T-helper 1 cell treated with Interleukin-12 subunit alpha and Interleukin-12 subunit beta and Interleukin-4 antibody, amounts not matched to agents 30 μg/mL and 1 μg/mL, for 36 hours (primary cell): ENCODE measurements around the gene ATF4.
A peak's percentile ranks its signal among the peaks of the same experiment; 100 is the strongest.

Source experiments
- H3K27ac Mint-ChIP-seq: one replicate; pipeline ENCODE4 v1.8.0; 2021; ENCODE audit warnings: mild to moderate bottlenecking, mixed read lengths
- H3K27me3 Mint-ChIP-seq: one replicate; pipeline ENCODE4 v1.8.0; 2021; ENCODE audit warnings: low read depth, mixed read lengths
- H3K36me3 Mint-ChIP-seq: one replicate; pipeline ENCODE4 v1.8.0; 2021; ENCODE audit warnings: low read depth, mixed read lengths
- H3K4me1 Mint-ChIP-seq: one replicate; pipeline ENCODE4 v1.8.0; 2021; ENCODE audit warnings: low read depth, mixed read lengths
- H3K4me3 Mint-ChIP-seq: one replicate; pipeline ENCODE4 v1.8.0; 2021; ENCODE audit warnings: mild to moderate bottlenecking, moderate library complexity, mixed read lengths
- H3K9me3 Mint-ChIP-seq: one replicate; pipeline ENCODE4 v1.8.0; 2021; ENCODE audit warnings: mixed read lengths

Gene ATF4

DNA sequence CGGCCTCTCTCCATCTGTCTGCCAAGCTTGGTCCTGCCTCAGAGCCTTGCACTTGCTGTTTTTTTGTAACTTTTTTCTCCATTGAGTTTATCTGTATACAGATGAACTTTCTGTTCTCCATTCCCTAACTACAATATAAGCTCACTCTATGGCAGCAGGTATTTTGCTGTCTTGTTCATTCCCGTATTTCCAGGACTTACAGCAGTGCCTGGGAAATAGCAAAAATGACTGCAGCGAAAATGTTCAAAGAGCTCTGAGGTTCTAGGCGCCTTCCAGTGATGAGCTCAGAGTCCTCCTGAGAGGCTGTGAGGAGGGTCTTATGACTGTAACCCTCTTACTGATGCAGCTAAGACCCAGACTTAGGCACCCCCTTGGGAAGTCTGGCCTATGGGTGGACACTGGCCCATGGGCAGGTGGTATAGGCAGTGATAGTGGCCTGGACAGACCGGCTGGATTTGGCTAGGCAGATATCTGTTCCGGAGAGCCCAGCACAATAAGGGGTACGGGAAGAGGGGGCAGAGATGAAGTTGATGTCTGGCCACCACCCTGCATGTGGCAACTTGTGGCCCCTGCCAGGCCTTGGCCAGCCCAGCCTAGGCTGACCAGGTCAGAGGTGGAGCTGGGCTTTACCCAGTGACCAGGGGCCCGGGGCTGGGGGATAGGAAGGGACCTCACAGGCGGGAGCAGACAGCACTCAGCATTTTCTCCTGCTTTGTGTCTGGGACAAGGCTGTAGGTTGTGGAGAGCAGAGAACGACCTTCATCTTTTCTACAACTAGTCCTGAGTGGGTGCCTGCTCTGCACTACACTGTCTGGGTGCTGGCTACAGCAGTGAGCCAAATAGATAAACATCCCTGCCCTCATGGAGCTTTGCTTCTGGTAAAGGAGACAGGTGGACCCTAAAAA is 4.6 kb downstream of the ATF4 start:
- Mint-ChIP-seq H3K4me3 (peak overlapping the region; percentile 52), H3K27me3 (peaks cover 2% of the 10 kb centered on the region), H3K36me3 (peaks cover 74% of the 10 kb centered on the region), H3K27ac (peak overlapping the region; percentile 73), H3K4me1 (peaks cover 64% of the 10 kb centered on the region), H3K9me3 (no peaks in the 10 kb centered on the region)

DNA sequence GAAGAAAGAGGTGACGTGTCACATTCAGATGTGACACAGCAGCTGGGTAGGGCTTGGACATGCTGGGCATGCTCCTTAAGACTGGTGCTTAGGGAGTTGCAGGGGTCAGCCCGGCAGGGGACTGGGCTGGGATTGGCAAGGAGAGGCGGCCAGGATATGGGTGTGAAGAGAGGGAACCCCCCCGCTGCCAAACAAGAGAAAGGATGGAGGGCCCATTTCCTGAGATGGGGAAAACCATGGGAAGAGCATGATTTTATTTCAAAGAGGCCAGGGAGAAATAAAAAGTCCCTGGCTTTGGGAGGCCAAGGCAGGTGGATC is 5.3 kb downstream of the ATF4 start:
- H3K9me3 Mint-ChIP-seq: no peaks in the 10 kb centered on the region
- H3K27ac Mint-ChIP-seq: peak overlapping the region; percentile 73
- H3K4me3 Mint-ChIP-seq: peak overlapping the region; percentile 12
- no peaks in the 10 kb centered on the region for H3K27me3 Mint-ChIP-seq
- H3K4me1 Mint-ChIP-seq: peaks cover 66% of the 10 kb centered on the region
- peaks cover 73% of the 10 kb centered on the region for H3K36me3 Mint-ChIP-seq

DNA sequence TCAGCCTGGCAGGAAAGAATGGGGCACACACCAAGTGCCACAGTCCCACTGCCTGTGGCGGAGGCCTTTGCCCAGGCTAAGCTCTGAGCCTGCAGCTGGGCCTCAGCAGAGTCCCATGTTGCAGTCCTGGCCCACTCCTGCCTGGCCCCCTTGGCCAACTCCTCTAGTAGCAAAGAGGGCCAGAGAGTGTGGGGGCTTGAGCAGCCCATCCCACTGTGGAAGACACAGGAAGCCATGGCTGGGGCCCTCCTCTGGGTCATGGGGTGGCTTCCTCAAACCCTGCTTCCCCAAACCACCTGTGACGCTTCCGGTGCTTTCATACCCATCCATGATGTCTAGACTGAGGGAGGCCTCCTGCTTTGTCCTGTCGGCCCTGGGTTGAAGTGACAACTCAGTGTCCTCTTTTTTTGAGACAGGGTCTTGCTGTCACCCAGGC is 6.4 kb downstream of the ATF4 start:
- H3K27ac Mint-ChIP-seq: peak overlapping the region; percentile 76
- no peaks in the 10 kb centered on the region for H3K27me3 Mint-ChIP-seq
- peaks cover 73% of the 10 kb centered on the region for H3K4me1 Mint-ChIP-seq
- H3K4me3 Mint-ChIP-seq: peak overlapping the region; percentile 40
- peaks cover 64% of the 10 kb centered on the region for H3K36me3 Mint-ChIP-seq
- H3K9me3 Mint-ChIP-seq: no peaks in the 10 kb centered on the region

DNA sequence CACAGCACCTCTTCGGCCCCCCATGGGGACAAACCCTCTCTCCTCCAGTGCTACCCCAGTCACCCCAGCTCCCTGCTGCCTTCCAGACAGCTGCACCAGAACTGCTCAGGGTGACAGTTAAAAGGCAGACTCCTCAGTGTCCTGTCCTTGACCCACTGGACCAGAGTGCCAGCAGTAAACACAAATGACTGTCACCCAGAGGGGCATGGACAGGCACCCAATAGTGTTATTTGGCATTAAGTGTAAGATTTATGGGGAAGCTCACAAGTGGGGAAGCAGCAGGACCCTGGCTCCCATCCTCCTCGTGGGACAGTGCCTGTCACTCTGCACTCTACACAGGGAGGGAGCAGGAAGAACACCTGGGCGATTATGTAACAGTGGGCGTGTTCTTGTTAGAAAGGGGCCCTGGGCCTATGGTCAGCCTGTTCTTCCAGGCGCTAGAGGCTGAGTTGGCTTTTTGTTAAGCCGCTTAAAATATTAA is 7.2 kb downstream of the ATF4 start:
- Mint-ChIP-seq H3K36me3 (peaks cover 61% of the 10 kb centered on the region), H3K4me1 (peaks cover 69% of the 10 kb centered on the region), H3K9me3 (no peaks in the 10 kb centered on the region), H3K27me3 (no peaks in the 10 kb centered on the region), H3K4me3 (peak overlapping the region; percentile 9), H3K27ac (peak overlapping the region; percentile 76)

DNA sequence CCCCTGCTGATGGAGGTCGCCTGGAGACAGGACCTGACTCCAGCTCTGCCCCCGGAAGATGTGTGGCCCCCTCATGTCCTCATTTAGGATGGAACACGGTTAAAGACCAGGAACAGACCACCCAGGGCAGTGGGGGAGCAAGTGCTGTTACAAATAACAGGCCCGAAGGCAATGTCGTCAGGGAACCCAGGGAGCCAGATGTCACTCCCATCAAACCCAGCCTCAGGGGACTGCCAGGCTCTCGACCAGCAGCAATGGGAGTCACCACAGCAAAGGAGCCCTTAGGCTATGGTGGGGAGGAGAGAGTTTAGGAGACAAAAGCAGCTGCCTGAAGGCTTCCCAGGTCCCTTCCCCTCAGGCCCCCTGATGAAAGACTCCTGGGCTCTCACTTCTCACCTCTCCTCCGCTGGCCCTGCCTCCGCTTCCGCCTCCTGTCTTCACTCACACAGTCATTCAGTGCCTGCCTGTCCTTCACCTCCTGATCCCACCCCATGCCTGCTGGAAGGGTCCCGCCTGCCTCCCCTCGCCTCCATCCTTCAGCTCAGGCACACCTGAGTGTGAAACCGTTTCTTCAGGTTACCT is 7.8 kb downstream of the ATF4 start:
- Mint-ChIP-seq H3K36me3 (peaks cover 57% of the 10 kb centered on the region), H3K27ac (peak overlapping the region; percentile 45), H3K9me3 (no peaks in the 10 kb centered on the region), H3K27me3 (no peaks in the 10 kb centered on the region), H3K4me3 (no peak overlapping the region), H3K4me1 (peaks cover 68% of the 10 kb centered on the region)

DNA sequence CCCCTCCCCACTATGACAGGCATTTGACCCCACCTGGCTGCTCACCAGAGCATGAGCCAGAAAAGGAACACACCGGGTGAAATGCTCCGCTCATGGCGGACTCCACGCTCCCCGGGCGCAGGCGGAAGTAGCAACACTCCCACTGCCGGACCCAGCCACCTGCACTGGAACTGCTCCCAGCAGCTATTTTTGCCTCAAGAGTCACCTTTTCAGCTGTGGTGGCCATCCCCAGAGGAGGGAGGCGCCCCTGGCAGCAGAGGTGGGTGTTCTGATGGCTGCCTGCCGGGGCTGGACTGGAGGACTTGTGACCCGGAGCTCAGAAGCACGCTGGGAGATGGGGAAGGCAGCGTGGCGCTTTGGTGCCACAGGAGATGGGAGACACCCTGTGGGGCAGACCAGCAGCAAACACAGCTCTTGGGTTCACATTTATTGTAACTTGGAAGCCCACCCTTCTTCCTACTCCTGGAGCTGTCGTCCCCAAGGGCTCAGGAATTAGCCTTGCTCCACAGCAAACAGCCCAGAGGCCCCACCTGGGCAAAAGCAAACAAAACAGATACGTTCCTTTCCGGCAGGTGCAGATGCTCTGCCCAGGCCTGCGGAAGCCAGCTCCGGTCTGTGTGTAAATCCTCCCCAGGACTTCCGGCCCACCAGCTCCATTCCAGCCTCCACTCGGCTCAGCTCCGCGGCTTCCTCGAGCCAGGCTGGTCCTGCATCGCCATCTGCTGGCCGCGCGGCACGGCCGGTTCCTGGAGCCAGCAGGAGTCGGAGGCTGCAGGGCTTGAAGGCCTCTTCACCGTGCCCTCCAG is 8.5 kb downstream of the ATF4 start:
- no peaks in the 10 kb centered on the region for H3K27me3 Mint-ChIP-seq
- H3K27ac Mint-ChIP-seq: peak overlapping the region; percentile 67
- H3K9me3 Mint-ChIP-seq: no peaks in the 10 kb centered on the region
- peaks cover 54% of the 10 kb centered on the region for H3K36me3 Mint-ChIP-seq
- H3K4me1 Mint-ChIP-seq: peaks cover 66% of the 10 kb centered on the region
- H3K4me3 Mint-ChIP-seq: peak overlapping the region; percentile 57

DNA sequence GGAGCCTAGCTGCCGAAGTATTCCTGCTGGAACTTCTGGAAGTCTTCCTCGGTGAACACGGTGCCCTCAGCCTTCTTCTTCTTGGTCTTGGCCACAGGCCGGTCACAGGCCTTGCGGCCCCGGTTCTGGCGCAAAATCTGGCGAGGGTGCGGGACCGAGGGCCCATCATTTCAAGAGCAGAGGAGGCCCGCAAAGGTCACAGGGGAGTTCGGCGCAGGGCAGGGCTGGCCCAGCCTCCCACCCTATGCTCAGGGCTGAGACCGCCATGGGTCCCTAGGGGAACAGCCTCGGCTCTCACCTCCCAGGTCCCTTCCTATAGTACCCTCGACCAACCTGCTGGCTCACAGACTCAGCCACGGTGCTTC is 9.1 kb downstream of the ATF4 start:
- Mint-ChIP-seq H3K4me1 (peaks cover 68% of the 10 kb centered on the region), H3K4me3 (peak overlapping the region; percentile 57), H3K27ac (peak overlapping the region; percentile 8), H3K36me3 (peaks cover 49% of the 10 kb centered on the region), H3K9me3 (no peaks in the 10 kb centered on the region), H3K27me3 (no peaks in the 10 kb centered on the region)

DNA sequence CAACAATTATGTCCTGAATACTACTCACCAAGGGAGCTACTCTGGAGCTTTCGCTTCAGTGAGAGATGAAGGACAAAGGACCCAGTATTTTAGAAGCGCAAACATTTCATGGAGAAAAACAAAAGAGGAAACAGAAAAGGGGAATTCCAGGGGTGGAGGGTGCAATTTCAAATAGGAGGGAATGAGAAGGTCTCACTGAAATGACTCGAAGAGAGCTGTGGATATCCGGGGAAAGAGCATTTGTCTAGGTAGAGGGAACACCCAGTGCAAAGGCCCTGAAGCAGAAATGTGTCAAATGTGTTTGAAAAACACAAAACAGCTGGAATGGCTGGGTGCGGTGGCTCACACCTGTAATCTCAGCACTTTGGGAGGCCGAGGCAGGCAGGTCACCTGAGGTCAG is 9.8 kb downstream of the ATF4 start:
- peaks cover 43% of the 10 kb centered on the region for H3K36me3 Mint-ChIP-seq
- no peaks in the 10 kb centered on the region for H3K9me3 Mint-ChIP-seq
- peaks cover 62% of the 10 kb centered on the region for H3K4me1 Mint-ChIP-seq
- H3K27ac Mint-ChIP-seq: peak overlapping the region; percentile 8
- peak overlapping the region; percentile 1 for H3K4me3 Mint-ChIP-seq
- H3K27me3 Mint-ChIP-seq: no peaks in the 10 kb centered on the region

DNA sequence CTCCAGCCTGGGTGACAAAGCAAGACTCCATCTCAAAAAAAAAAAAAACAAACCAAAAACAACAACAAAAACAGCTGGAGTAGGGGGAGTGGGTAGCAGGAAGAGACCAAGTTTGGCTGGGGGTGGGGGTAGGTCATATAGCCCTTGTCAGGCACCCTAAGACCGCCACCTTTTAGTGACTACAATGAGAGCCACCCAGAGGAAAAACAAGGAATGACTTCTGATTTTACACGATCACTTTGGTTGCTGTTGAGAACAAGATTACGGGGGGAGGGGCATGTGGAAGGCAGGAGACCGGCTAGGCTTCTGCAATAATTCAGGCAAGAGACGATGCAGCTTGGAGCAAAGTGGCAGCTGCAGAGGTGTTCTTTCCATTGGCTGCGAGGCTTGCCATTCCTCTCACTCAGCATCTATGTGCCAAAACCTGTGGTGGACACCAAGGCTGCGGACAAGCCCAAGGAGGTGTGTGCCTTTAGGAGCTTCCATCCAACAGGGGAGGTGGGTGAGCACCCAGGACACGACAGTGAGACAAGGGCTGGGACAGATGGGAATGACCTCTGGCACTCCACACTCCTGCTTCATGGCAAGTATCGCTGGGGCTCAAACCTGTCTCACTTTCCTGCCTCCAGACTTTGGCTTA is 10.4 kb downstream of the ATF4 start:
- Mint-ChIP-seq H3K36me3 (peaks cover 37% of the 10 kb centered on the region), H3K9me3 (no peaks in the 10 kb centered on the region), H3K4me3 (peak overlapping the region; percentile 92), H3K27me3 (no peaks in the 10 kb centered on the region), H3K4me1 (peaks cover 55% of the 10 kb centered on the region), H3K27ac (peak overlapping the region; percentile 41)

DNA sequence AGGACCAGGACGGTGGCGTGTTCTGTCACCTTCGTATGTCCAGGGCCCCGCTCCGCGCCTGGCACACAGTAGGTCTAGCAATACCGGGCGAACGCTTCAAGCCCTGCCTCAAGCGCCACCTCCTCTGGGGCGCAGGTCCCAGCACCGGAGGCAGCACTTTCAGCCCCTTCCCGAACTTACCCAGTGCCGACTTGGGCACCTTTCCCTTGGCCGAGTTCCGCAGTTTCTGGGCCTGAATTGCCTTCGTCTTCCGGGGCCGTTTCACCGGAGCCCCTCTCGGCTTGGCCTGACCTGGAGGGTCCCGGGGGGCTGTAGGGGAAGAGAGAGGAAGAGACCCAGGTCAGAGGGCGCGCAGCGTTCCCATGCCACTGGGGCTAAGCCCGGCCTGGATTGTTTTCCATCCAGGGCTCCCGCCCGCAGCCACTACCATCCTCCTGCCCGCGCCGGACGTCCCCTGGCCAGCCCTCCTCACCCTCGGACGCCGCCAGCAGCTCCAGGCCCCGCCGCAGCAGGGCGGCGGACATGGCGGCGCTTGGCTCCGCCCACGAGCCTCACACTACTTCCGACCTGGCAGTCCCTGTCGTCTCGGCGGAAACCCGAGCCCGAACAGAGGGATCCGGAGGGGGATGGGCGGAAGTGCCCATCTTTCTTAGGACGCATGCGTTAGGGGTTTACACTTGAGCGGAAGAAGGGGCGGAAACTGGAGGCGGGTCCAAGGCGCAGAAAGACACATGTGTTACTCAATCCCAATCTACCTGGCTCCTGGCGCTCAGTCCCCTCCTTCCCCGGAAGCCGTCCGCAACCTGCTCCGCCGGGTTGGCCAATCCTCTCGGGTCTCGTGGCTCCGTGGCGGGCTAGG is 12.1 kb downstream of the ATF4 start, which contains the start of gene RPS19BP1:
TSS of gene RPS19BP1 (minus strand) at position 534 of the 859 bp plus-strand sequence. CDS start at position 524, 10 bp downstream.
- Mint-ChIP-seq H3K27ac (peak within 1 kb of the TSS; percentile 94), H3K9me3 (no peaks in the 10 kb centered on the region), H3K27me3 (no peaks in the 10 kb centered on the region), H3K36me3 (peaks cover 33% of the 10 kb centered on the region), H3K4me3 (peak within 1 kb of the TSS; percentile 92), H3K4me1 (peaks cover 45% of the 10 kb centered on the region)

DNA sequence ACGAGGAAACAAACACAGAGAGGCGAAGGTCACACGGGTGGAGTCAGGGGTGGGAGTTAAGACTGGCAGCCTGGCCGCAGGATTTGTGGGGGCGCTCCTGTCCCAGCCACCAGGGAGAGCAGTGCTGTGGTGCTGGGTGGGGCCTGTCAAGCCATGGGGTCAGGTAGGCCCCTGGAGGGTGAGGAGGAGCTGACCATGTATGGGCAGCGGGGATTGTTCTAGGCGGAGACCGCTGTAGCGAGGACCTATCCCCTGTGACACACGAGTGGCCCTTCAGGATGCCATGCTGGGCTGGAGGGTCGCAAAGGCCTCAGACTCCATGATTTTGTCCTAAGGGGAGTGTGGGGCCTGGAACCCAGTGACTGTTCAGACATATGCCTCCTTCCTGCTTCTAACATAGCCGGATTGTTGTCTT is 13.7 kb downstream of the ATF4 start:
- Mint-ChIP-seq H3K36me3 (peaks cover 22% of the 10 kb centered on the region), H3K27ac (no peak overlapping the region), H3K9me3 (no peaks in the 10 kb centered on the region), H3K4me1 (peaks cover 32% of the 10 kb centered on the region), H3K4me3 (no peak overlapping the region), H3K27me3 (no peaks in the 10 kb centered on the region)

DNA sequence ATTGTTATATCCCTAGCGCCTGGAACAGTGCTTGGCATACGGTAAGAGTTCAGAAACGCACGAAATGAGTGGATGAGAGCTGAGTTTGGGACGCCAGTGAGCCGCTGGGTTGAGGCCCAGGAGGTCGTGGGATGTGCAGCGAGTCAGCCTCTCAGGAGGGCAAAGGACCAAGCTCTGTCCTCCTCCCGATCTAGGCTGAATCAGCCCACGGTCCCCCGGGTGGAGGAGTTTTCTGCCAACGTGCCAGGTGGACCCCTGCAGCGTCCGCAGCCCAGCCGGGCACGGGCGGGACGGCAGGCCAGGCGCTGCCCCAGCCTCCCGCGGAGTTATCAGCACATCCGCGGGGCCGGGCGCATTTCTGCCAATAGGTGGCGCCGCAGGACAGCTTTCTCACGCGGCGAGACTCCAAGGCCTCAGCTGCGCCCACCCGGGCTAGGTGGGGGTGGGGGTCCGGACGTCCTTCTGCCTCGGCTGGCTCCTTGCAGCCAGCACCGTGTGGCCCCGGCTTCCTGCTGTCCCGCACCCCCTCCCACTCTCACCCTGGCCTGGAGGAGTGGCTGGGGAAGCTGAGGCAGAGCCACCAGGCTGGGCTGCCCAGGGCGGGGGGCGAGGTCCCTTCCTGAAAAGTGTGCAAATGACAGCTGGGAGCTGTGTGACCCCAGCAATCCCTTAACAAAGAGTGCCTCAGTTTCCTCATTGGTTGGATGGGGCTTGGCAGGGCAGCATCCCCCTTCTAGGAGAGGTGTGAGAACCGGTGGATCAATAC is 14.4 kb downstream of the ATF4 start:
- Mint-ChIP-seq H3K27me3 (no peaks in the 10 kb centered on the region), H3K4me3 (no peak overlapping the region), H3K27ac (no peak overlapping the region), H3K4me1 (peaks cover 27% of the 10 kb centered on the region), H3K36me3 (peaks cover 16% of the 10 kb centered on the region), H3K9me3 (no peaks in the 10 kb centered on the region)

DNA sequence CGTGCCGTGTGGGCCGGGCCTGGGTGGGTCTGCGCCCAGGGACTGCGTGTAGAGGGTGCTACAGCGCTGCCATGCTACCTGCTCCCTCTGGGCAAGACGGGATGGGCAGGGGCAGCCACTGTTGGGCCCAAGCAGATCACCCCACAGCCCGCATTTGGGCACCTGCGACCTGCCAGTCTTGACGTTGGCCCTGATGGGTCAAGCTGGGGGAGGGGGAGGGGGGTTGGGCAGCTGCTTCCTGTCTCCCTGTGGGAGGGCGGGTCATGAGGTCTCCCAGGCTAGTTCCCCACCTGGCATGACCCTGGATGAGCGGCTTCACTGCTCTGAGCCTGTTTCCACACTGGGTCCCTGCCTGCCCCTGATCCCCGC is 15.0 kb downstream of the ATF4 start:
- Mint-ChIP-seq H3K4me3 (no peak overlapping the region), H3K27ac (no peak overlapping the region), H3K27me3 (no peaks in the 10 kb centered on the region), H3K36me3 (peaks cover 12% of the 10 kb centered on the region), H3K4me1 (peaks cover 23% of the 10 kb centered on the region), H3K9me3 (no peaks in the 10 kb centered on the region)
